HepG2 (cell line): Measurements from ENCODE around the gene WASHC4. TPM values are rescaled to one million over a fixed set of nuclear protein-coding genes. Genes with fewer than 3 reads are reported as not detected.

Experiments used
- ATAC-seq: fragments of 200-7000 bp; cut with Tn5 transposase; 3 replicates; pipeline ENCODE4 v1.9.1; 2020; ENCODE audit warnings: mild to moderate bottlenecking, moderate library complexity
- BruUV-seq: library from RNA; stranded (reverse); fragments of 400-500 nt; replicated peaks from 2 replicates; lab custom pipeline; 2021; lab: Mats Ljungman, UMichigan
- CTCF ChIA-PET: fragments of 300-600 bp; formaldehyde crosslinking; extraction: SDS; loops from one replicate; lab custom pipeline; 2021; ENCODE audit warnings: low total read pairs, inconsistent platforms, low intra/inter-chr PET ratio; lab: Yijun Ruan, JAX
- POLR2A ChIA-PET: fragments of 350-600 bp; sonication (Branson Sonifier 250); formaldehyde crosslinking; loops from one replicate; lab custom pipeline; 2020; ENCODE audit warnings: antibody characterized with exemption, inconsistent platforms; lab: Yijun Ruan, JAX
- DNase-seq: peaks from one replicate; pipeline ENCODE4 v3.0.0-alpha.2; 2015; ENCODE audit warnings: low spot score
- FAIRE-seq: peaks from 3 replicates; lab custom pipeline; 2011; peaks lifted over from hg19 to GRCh38; lab: Jason Lieb, UNC
- H2AFZ ChIP-seq: one replicate; pipeline ENCODE4 v1.6.1; 2011; ENCODE audit warnings: low read length, inconsistent platforms
- H3K27ac ChIP-seq: fragments of 300-600 bp; 3 replicates; pipeline ENCODE4 v1.8.0; 2011; ENCODE audit warnings: mixed run types, mild to moderate bottlenecking, mixed read lengths, low read length, inconsistent platforms; ENCODE audit not compliant: insufficient read depth; ENCODE audit errors: extremely low read length
- H3K27me3 ChIP-seq, 2 experiments: fragments of 200-600 bp in 1 of 2; 2 replicates in 1 of 2; 3 replicates in 1 of 2; pipeline versions ENCODE4 v1.6.0 to v1.8.0; 2011; ENCODE audit warnings: low read length in 2 of 2, mild to moderate bottlenecking in 2 of 2, moderate library complexity in 2 of 2, inconsistent platforms in 1 of 2; ENCODE audit not compliant: insufficient read depth in 2 of 2, control insufficient read depth in 1 of 2
- H3K36me3 ChIP-seq, 2 experiments: fragments of 200-600 bp in 1 of 2; replicated peaks in 1 of 2; 2 replicates in 1 of 2; 3 replicates in 1 of 2; pipeline versions ENCODE4 v1.5.1 to v1.8.0; 2011; ENCODE audit warnings: low read length in 2 of 2, inconsistent platforms in 1 of 2; ENCODE audit not compliant: insufficient read depth in 2 of 2, control insufficient read depth in 1 of 2
- H3K4me1 ChIP-seq: 2 replicates; pipeline ENCODE4 v1.5.1; 2012; ENCODE audit warnings: low read length, inconsistent platforms; ENCODE audit not compliant: insufficient read depth
- H3K4me2 ChIP-seq: 2 replicates; pipeline ENCODE4 v1.6.0; 2011; ENCODE audit warnings: low read depth, low read length, inconsistent platforms
- H3K4me3 ChIP-seq, 3 experiments: fragments of 200-600 bp in 1 of 3; sonication (generic), shearing (Covaris generic) in 1 of 3; replicated peaks in 1 of 3; 2 replicates each; pipeline ENCODE4 v1.5.1; 2011 to 2016; ENCODE audit warnings: low read length in 3 of 3, inconsistent platforms in 2 of 3, low read depth in 2 of 3, mild to moderate bottlenecking in 2 of 3, control low read depth in 1 of 3, mixed read lengths in 1 of 3; ENCODE audit not compliant: insufficient read depth in 1 of 3
- H3K79me2 ChIP-seq: one replicate; pipeline ENCODE4 v1.6.1; 2011; ENCODE audit warnings: low read length, inconsistent platforms; ENCODE audit not compliant: insufficient read depth
- H3K9ac ChIP-seq: 2 replicates; pipeline ENCODE4 v1.6.0; 2011; ENCODE audit warnings: mild to moderate bottlenecking, low read depth, low read length, inconsistent platforms; ENCODE audit not compliant: insufficient read depth
- H3K9me3 ChIP-seq: 2 replicates; pipeline ENCODE4 v1.5.1; 2012; ENCODE audit warnings: mild to moderate bottlenecking, low read length
- H4K20me1 ChIP-seq: 2 replicates; pipeline ENCODE4 v1.6.0; 2011; ENCODE audit warnings: inconsistent platforms, mild to moderate bottlenecking, low read length, moderate library complexity; ENCODE audit not compliant: insufficient read depth
- GZF1 ChIP-seq: sonication (generic); formaldehyde crosslinking; IDR thresholded peaks from 2 replicates; pipeline ENCODE4 v1.5.1; 2020; ENCODE audit warnings: mild to moderate bottlenecking, missing genetic modification reagents
- HHEX ChIP-seq: IDR thresholded peaks from 2 replicates; pipeline ENCODE4 v1.6.1; 2016; ENCODE audit warnings: control low read depth
- MAFF ChIP-seq: IDR thresholded peaks from 2 replicates; pipeline ENCODE4 v1.6.1; 2011; ENCODE audit warnings: low read depth, low read length, improper control_type of control experiment
- MAFK ChIP-seq, 2 experiments: IDR thresholded peaks in 1 of 2; conservative IDR thresholded peaks in 1 of 2; 2 replicates each; pipeline ENCODE4 v1.6.1; 2011; ENCODE audit warnings: improper control_type of control experiment in 2 of 2, low read length in 2 of 2
- MEIS1 ChIP-seq: sonication (generic); formaldehyde crosslinking; IDR thresholded peaks from 2 replicates; pipeline ENCODE4 v1.9.0; 2021; ENCODE audit warnings: mild to moderate bottlenecking, missing genetic modification reagents, moderate library complexity, borderline replicate concordance
- ZNF354B ChIP-seq: sonication (generic); formaldehyde crosslinking; IDR thresholded peaks from 2 replicates; pipeline ENCODE4 v1.8.0; 2022; ENCODE audit warnings: mild to moderate bottlenecking, missing genetic modification reagents
- ZNF775 ChIP-seq: sonication (generic); formaldehyde crosslinking; IDR thresholded peaks from 2 replicates; pipeline ENCODE4 v1.4.0; 2020; ENCODE audit warnings: missing genetic modification reagents, mild to moderate bottlenecking, moderate library complexity, borderline replicate concordance
- ZSCAN12 ChIP-seq: sonication (generic); formaldehyde crosslinking; IDR thresholded peaks from 2 replicates; pipeline ENCODE4 v1.9.0; 2021; ENCODE audit warnings: mild to moderate bottlenecking, missing genetic modification reagents
- ZSCAN29 ChIP-seq: sonication (generic); formaldehyde crosslinking; conservative IDR thresholded peaks from 2 replicates; pipeline ENCODE4 v1.4.0; 2020; ENCODE audit warnings: mild to moderate bottlenecking, missing genetic modification reagents
- WGBS: methylation state at CpG from one replicate; pipeline ENCODE4 v1.1.6; 2017; ENCODE audit warnings: low lambda C conversion rate; 5-methylcytosine and 5-hydroxymethylcytosine counted together
- in situ Hi-C: cut with HindIII; loops from 2 replicates; pipeline ENCODE4 v1.10.0; 2017; ENCODE audit warnings: low pct_unique_long_range_greater_than_20kb; ENCODE audit not compliant: extremely low pct_ligation_motif_present
- intact Hi-C: fragments of 100-400 bp; cut with micrococcal nuclease; formaldehyde crosslinking; loops from one replicate; pipeline ENCODE4 v1.10.0; 2022; ENCODE audit not compliant: unreplicated experiment
- polyA plus RNA-seq, 8 experiments: library from polyadenylated mRNA; depleted of rRNA in 3 of 8; stranded (reverse) in 7 of 8; unstranded in 1 of 8; fragments of >200 nt; fragmentation: Illumina TruSeq in 4 of 8; extraction: Trizol in 4 of 8; gene quantifications; 2 replicates each; pipeline versions ENCODE4 v1.2.1 to v1.2.3, GENCODE V29; 2011 to 2016; ENCODE audit warnings: low read depth in 4 of 8, missing spikeins in 1 of 8, mixed read lengths in 1 of 8; ENCODE audit not compliant: insufficient read depth in 1 of 8
- total RNA-seq, 5 experiments: library from RNA; depleted of rRNA; stranded (reverse); fragments of >200 nt; fragmentation: Illumina TruSeq; extraction: Trizol; gene quantifications; 2 replicates each; pipeline ENCODE4 v1.2.3, GENCODE V29; 2016; ENCODE audit warnings: low read depth in 1 of 5
- TF ChIP-seq, protein P1 (sequence below): IDR thresholded peaks from 2 replicates; pipeline ENCODE4 v1.6.1; 2012; ENCODE audit warnings: low read length, improper control_type of control experiment

WASHC4 gene
- total and polyA plus RNA-seq, 2 of the 13 experiments (the other 11 are each of a cell fraction or from before 2014, with no cell fraction given), result 21.0 to 36.3 TPM

DNA sequence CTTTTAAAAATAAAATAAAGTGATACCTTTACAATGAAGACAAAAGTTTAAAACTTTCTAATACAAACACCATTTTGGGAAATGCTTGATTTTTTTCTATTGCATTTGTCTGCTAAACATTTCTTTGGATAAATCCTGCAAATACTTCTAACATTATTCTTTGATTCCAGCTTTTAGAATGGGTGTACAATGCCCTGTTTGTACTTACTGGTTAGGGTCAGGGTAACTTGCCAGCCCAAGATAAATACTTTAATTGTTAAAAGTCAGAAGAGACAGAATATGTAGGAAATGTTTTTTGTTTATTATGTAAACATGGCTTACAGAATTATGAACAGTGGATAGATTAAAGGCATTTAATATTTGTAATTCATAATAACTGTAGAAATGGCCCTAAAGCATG, 60.5 kb downstream of the WASHC4 start:
- intact Hi-C loops, result no loop called here
- POLR2A ChIA-PET, result no interaction called here

DNA sequence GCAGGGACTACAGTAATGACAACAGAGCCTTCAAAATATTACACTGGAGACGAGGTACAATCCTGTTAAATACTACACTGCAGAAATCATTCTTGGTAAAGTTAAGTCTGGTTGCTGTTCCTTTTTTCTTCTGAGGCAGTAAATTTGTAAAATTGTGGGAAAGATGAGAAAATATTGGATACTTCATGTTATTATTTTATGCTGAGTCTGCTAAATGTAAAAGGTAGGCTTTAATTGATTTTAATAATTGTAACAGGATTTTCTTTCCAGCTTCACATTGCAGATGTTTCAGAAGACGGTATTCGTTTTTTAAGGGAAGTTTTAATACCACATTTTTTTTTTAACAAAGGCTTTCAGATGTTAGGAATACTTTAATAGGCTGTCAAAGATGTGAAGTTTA, 62.6 kb downstream of the WASHC4 start:
- peaks cover 5 to 24% of the 10 kb centered on the region in 2 experiments for H3K36me3 ChIP-seq
- no peak overlapping the region for H3K4me3 ChIP-seq
- H3K9ac ChIP-seq, result no peak overlapping the region
- H3K27me3 ChIP-seq, result no peaks in the 10 kb centered on the region
- H3K4me2 ChIP-seq, result no peak overlapping the region
- H3K4me1 ChIP-seq, result no peaks in the 10 kb centered on the region
- H3K79me2 ChIP-seq, result no peaks in the 10 kb centered on the region
- CTCF ChIA-PET, result no interaction called here
- H3K9me3 ChIP-seq, result no peaks in the 10 kb centered on the region
- no peak overlapping the region for H2AFZ ChIP-seq
- no peak for ATAC-seq
- no peak for DNase-seq
- in situ Hi-C loops (no loop called here), intact Hi-C loops (no loop called here)
- TF ChIP-seq MAFF (peak; percentile 93), ZSCAN29 (CRISPR knock-in tag) (no peak), MAFK (conservative IDR thresholded peaks at IDR 0.05 in 1 of 2, IDR thresholded peaks at IDR 0.05 in 1 of 2; ENCODE audit: low read length in 2 of 2) (peak; percentile 91 to 97), HHEX (CRISPR knock-in tag) (no peak)
- no peak for FAIRE-seq
- WGBS, result 93% methylated on average over 3 of the region's 3 CpGs
- H4K20me1 ChIP-seq, result no peaks in the 10 kb centered on the region
- POLR2A ChIA-PET, result no interaction called here
- H3K27ac ChIP-seq, result no peak overlapping the region
- BruUV-seq, result no TSS peak

More for the DNA sequence above, 60.5 kb downstream of the WASHC4 start:
- no peaks in the 10 kb centered on the region for H3K4me1 ChIP-seq
- no peak overlapping the region for H2AFZ ChIP-seq
- ATAC-seq, result no peak
- in situ Hi-C loops, result no loop called here
- no peak overlapping the region for H3K4me3 ChIP-seq
- TF ChIP-seq, protein P1, sequence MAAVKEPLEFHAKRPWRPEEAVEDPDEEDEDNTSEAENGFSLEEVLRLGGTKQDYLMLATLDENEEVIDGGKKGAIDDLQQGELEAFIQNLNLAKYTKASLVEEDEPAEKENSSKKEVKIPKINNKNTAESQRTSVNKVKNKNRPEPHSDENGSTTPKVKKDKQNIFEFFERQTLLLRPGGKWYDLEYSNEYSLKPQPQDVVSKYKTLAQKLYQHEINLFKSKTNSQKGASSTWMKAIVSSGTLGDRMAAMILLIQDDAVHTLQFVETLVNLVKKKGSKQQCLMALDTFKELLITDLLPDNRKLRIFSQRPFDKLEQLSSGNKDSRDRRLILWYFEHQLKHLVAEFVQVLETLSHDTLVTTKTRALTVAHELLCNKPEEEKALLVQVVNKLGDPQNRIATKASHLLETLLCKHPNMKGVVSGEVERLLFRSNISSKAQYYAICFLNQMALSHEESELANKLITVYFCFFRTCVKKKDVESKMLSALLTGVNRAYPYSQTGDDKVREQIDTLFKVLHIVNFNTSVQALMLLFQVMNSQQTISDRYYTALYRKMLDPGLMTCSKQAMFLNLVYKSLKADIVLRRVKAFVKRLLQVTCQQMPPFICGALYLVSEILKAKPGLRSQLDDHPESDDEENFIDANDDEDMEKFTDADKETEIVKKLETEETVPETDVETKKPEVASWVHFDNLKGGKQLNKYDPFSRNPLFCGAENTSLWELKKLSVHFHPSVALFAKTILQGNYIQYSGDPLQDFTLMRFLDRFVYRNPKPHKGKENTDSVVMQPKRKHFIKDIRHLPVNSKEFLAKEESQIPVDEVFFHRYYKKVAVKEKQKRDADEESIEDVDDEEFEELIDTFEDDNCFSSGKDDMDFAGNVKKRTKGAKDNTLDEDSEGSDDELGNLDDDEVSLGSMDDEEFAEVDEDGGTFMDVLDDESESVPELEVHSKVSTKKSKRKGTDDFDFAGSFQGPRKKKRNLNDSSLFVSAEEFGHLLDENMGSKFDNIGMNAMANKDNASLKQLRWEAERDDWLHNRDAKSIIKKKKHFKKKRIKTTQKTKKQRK, result no peak
- TF ChIP-seq GZF1 (CRISPR knock-in tag), result no peak
- no peak for TF ChIP-seq ZNF775 (CRISPR knock-in tag)
- TF ChIP-seq MEIS1 (CRISPR knock-in tag), result no peak
- no peak for TF ChIP-seq ZSCAN12 (CRISPR knock-in tag)
- no peak for TF ChIP-seq ZNF354B (CRISPR knock-in tag)
- CTCF ChIA-PET, result no interaction called here
- H3K27me3 ChIP-seq, result no peaks in the 10 kb centered on the region
- BruUV-seq, result no TSS peak
- no peaks in the 10 kb centered on the region for H3K79me2 ChIP-seq
- no peaks in the 10 kb centered on the region for H3K9me3 ChIP-seq
- no peak overlapping the region for H3K4me2 ChIP-seq
- no peak for FAIRE-seq
- H4K20me1 ChIP-seq, result no peaks in the 10 kb centered on the region
- peaks cover 6 to 34% of the 10 kb centered on the region in 2 experiments for H3K36me3 ChIP-seq
- DNase-seq, result no peak
- no peak overlapping the region for H3K9ac ChIP-seq
- H3K27ac ChIP-seq, result no peak overlapping the region
